Esophagus squamous epithelium (tissue), 5 donors: ENCODE measurements around the gene BCAP29. TPM values are rescaled to one million over a fixed set of nuclear protein-coding genes. Genes with fewer than 3 reads are reported as not detected.

Experiments used
- DNase-seq: peaks from one replicate; lab custom pipeline; 2025; lab: John Stamatoyannopoulos, UW
- H3K27ac ChIP-seq, 4 donors: fragments of 200-600 bp; sonication (generic); one replicate each; pipeline ENCODE4 v1.5.1; 2016 to 2019; ENCODE audit warnings: mild to moderate bottlenecking in 1 of 4
- H3K27me3 ChIP-seq, 4 donors: fragments of 200-600 bp; sonication (generic); 1 replicate in 3 of 4; 2 replicates in 1 of 4; pipeline versions ENCODE4 v1.5.1 to v1.6.0; 2017 to 2021; ENCODE audit warnings: antibody characterized with exemption in 1 of 4
- H3K36me3 ChIP-seq, 3 donors: fragments of 200-600 bp; sonication (generic); one replicate each; pipeline ENCODE4 v1.5.1; 2016 to 2019
- H3K4me1 ChIP-seq, 3 donors: fragments of 200-600 bp; sonication (generic); one replicate each; pipeline ENCODE4 v1.5.1; 2017 to 2019
- H3K4me3 ChIP-seq, 4 donors: fragments of 200-600 bp; sonication (generic); 1 replicate in 3 of 4; 2 replicates in 1 of 4; pipeline ENCODE4 v1.5.1; 2016 to 2019; ENCODE audit warnings: mild to moderate bottlenecking in 2 of 4, moderate library complexity in 1 of 4
- H3K9me3 ChIP-seq, 3 donors: fragments of 200-600 bp; sonication (generic); one replicate each; pipeline ENCODE4 v1.5.1; 2016 to 2019
- POLR2A ChIP-seq, 4 donors: fragments of 450-650 bp; IDR thresholded peaks; one replicate each; pipeline ENCODE4 v1.6.1; 2017; ENCODE audit warnings: antibody characterized with exemption in 4 of 4, mild to moderate bottlenecking in 4 of 4, moderate library complexity in 3 of 4
- WGBS, 2 donors: methylation state at CpG; one replicate each; pipeline ENCODE4 v1.1.5; 2018; 5-methylcytosine and 5-hydroxymethylcytosine counted together
- intact Hi-C: fragments of 100-400 bp; cut with DNase I; formaldehyde crosslinking; loops from one replicate; pipeline ENCODE4 v1.15.0; 2022
- total RNA-seq, 4 donors: library from RNA; depleted of rRNA; stranded (reverse); fragments of >200 nt; gene quantifications; one replicate each; pipeline ENCODE4 v1.1.0, GENCODE V29; 2016
- TF ChIP-seq, protein P1 (sequence below), 6 experiments: fragments of 450-650 bp in 4 of 6; fragments of 200-600 bp in 2 of 6; sonication (generic) in 2 of 6; IDR thresholded peaks; one replicate each; pipeline ENCODE4 v1.5.1; 2016 to 2019; ENCODE audit warnings: antibody characterized with exemption in 6 of 6, mild to moderate bottlenecking in 4 of 6, moderate library complexity in 4 of 6
- donor health status: DM: yes; HTN: yes; CAD: no.

BCAP29 gene
- total RNA-seq, 4 donors from 2014 or later = 68.7 to 96.3 (median 92.2) TPM

DNA sequence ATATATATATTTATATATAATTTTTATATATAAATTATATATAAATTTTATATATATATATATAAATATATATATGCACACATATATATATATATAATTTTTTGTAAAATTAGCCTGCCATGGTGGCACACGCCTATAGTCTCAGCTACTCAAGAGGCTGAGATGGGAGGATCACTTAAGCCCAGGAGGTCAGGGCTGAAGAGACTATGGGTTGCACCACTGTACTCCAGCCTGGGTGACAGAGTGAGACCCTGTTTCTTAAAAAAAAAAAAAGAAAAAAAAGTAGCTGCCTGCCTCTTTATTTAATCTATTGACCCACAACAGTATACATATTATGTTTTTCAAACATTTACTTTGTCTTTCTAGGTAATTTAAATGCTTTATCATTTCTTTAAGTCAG is 19.2 kb downstream of the BCAP29 start:
- Histone ChIP-seq H3K36me3 (peaks cover 0 to 88% (median 7%) of the 10 kb centered on the region in 3 donors), H3K4me3 (no peak overlapping the region), H3K27me3 (no peaks in the 10 kb centered on the region), H3K4me1 (no peaks in the 10 kb centered on the region), H3K9me3 (no peaks in the 10 kb centered on the region), H3K27ac (no peak overlapping the region)
- 84 to 100% methylated on average over 1 of the region's 1 CpG for WGBS, 2 donors
- TF ChIP-seq, protein P1, sequence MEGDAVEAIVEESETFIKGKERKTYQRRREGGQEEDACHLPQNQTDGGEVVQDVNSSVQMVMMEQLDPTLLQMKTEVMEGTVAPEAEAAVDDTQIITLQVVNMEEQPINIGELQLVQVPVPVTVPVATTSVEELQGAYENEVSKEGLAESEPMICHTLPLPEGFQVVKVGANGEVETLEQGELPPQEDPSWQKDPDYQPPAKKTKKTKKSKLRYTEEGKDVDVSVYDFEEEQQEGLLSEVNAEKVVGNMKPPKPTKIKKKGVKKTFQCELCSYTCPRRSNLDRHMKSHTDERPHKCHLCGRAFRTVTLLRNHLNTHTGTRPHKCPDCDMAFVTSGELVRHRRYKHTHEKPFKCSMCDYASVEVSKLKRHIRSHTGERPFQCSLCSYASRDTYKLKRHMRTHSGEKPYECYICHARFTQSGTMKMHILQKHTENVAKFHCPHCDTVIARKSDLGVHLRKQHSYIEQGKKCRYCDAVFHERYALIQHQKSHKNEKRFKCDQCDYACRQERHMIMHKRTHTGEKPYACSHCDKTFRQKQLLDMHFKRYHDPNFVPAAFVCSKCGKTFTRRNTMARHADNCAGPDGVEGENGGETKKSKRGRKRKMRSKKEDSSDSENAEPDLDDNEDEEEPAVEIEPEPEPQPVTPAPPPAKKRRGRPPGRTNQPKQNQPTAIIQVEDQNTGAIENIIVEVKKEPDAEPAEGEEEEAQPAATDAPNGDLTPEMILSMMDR (IDR thresholded peaks at IDR 0.05) = no peak
- no peak for TF ChIP-seq POLR2A (IDR thresholded peaks at IDR 0.05)
- no peak for DNase-seq
- intact Hi-C loops = no loop called here

GRCh38 chr7:107600816-107601215 is 20.8 kb downstream of the BCAP29 start:
- TF ChIP-seq, protein P1 (IDR thresholded peaks at IDR 0.05) = no peak
- no peak for TF ChIP-seq POLR2A (IDR thresholded peaks at IDR 0.05)
- WGBS, 2 donors = 92 to 94% methylated on average over 2 of the region's 2 CpGs
- H3K4me3 ChIP-seq = no peak overlapping the region
- no peaks in the 10 kb centered on the region for H3K9me3 ChIP-seq
- peaks cover 0 to 82% (median 0%) of the 10 kb centered on the region in 3 donors for H3K36me3 ChIP-seq
- no peaks in the 10 kb centered on the region for H3K4me1 ChIP-seq
- intact Hi-C loops = no loop called here
- no peak overlapping the region for H3K27ac ChIP-seq
- H3K27me3 ChIP-seq = no peaks in the 10 kb centered on the region
- DNase-seq = no peak

- Histone ChIP-seq H3K27ac (no peak overlapping the region), H3K36me3 (peaks cover 0 to 65% (median 0%) of the 10 kb centered on the region in 3 donors), H3K4me3 (no peak overlapping the region), H3K4me1 (peaks cover 0 to 14% (median 0%) of the 10 kb centered on the region in 3 donors), H3K27me3 (no peaks in the 10 kb centered on the region), H3K9me3 (no peaks in the 10 kb centered on the region)
- WGBS, 2 donors = 87 to 93% methylated on average over 3 of the region's 3 CpGs
- intact Hi-C loops = no loop called here
- TF ChIP-seq POLR2A (IDR thresholded peaks at IDR 0.05) = no peak
- TF ChIP-seq, protein P1 (IDR thresholded peaks at IDR 0.05) = no peak
- DNase-seq = no peak
Observed at GRCh38 chr7:107605218-107605815, 25.3 kb downstream of the BCAP29 start.

- intact Hi-C loops = no loop called here
- 96 to 100% methylated on average over 1 of the region's 1 CpG for WGBS, 2 donors
- H3K4me1 ChIP-seq = peaks cover 0 to 16% (median 0%) of the 10 kb centered on the region in 3 donors
- no peak overlapping the region for H3K27ac ChIP-seq
- H3K27me3 ChIP-seq = no peaks in the 10 kb centered on the region
- peaks cover 0 to 55% (median 0%) of the 10 kb centered on the region in 3 donors for H3K36me3 ChIP-seq
- no peaks in the 10 kb centered on the region for H3K9me3 ChIP-seq
- no peak for TF ChIP-seq POLR2A (IDR thresholded peaks at IDR 0.05)
- TF ChIP-seq, protein P1 (IDR thresholded peaks at IDR 0.05) = no peak
- H3K4me3 ChIP-seq = no peak overlapping the region
- no peak for DNase-seq
Observed at GRCh38 chr7:107606303-107606702, 26.3 kb downstream of the BCAP29 start.

- Histone ChIP-seq H3K4me3 (no peak overlapping the region), H3K9me3 (no peaks in the 10 kb centered on the region), H3K36me3 (peaks cover 0 to 45% (median 0%) of the 10 kb centered on the region in 3 donors), H3K27me3 (no peaks in the 10 kb centered on the region), H3K4me1 (peaks cover 0 to 22% (median 0%) of the 10 kb centered on the region in 3 donors), H3K27ac (no peak overlapping the region)
- 44 to 62% methylated on average over 4 of the region's 4 CpGs for WGBS, 2 donors
- intact Hi-C loops = no loop called here
- TF ChIP-seq, protein P1 (IDR thresholded peaks at IDR 0.05) = no peak
- no peak for TF ChIP-seq POLR2A (IDR thresholded peaks at IDR 0.05)
- no peak for DNase-seq
Observed at GRCh38 chr7:107609811-107610261, 29.8 kb downstream of the BCAP29 start.
